GM21423 (cell line): Measurements from ENCODE around the gene YAP1.

ENCODE experiments used
- ATAC-seq: cut with Tn5 transposase; IDR thresholded peaks from one replicate; pipeline ENCODE4 v1.9.1; 2021; ENCODE audit warnings: mild to moderate bottlenecking, moderate library complexity; ENCODE audit not compliant: unreplicated experiment

YAP1 gene

GRCh38 chr11:102116453-102117205 is 6.4 kb downstream of the YAP1 start:
- no peak for ATAC-seq

- no peak for ATAC-seq
Observed at GRCh38 chr11:102117472-102118113, 7.3 kb downstream of the YAP1 start.

- no peak for ATAC-seq
Observed at GRCh38 chr11:102118937-102119336, 8.7 kb downstream of the YAP1 start.

GRCh38 chr11:102119997-102120396 is 9.8 kb downstream of the YAP1 start:
- no peak for ATAC-seq

GRCh38 chr11:102120437-102120973 is 10.3 kb downstream of the YAP1 start:
- ATAC-seq, result no peak

- ATAC-seq, result no peak
Observed at GRCh38 chr11:102121329-102121728, 11.1 kb downstream of the YAP1 start.

GRCh38 chr11:102134597-102134996 is 24.4 kb downstream of the YAP1 start:
- ATAC-seq, result no peak

- ATAC-seq, result no peak
Observed at GRCh38 chr11:102135256-102135655, 25.0 kb downstream of the YAP1 start.

- no peak for ATAC-seq
Observed at GRCh38 chr11:102138223-102138622, 28.0 kb downstream of the YAP1 start.

- ATAC-seq, result no peak
Observed at GRCh38 chr11:102138670-102139069, 28.4 kb downstream of the YAP1 start.

- ATAC-seq, result no peak
Observed at GRCh38 chr11:102139081-102139498, 28.8 kb downstream of the YAP1 start.

GRCh38 chr11:102142333-102142732 is 32.1 kb downstream of the YAP1 start:
- no peak for ATAC-seq

- ATAC-seq, result no peak
Observed at GRCh38 chr11:102143867-102144266, 33.6 kb downstream of the YAP1 start.

GRCh38 chr11:102144357-102145355 is 34.4 kb downstream of the YAP1 start:
- ATAC-seq, result no peak

GRCh38 chr11:102147015-102147414 is 36.8 kb downstream of the YAP1 start:
- ATAC-seq, result no peak

- ATAC-seq, result no peak
Observed at GRCh38 chr11:102147632-102148031, 37.4 kb downstream of the YAP1 start.

GRCh38 chr11:102148059-102148458 is 37.8 kb downstream of the YAP1 start:
- no peak for ATAC-seq

- ATAC-seq, result no peak
Observed at GRCh38 chr11:102151784-102152525, 41.7 kb downstream of the YAP1 start.

GRCh38 chr11:102153082-102153481 is 42.8 kb downstream of the YAP1 start:
- no peak for ATAC-seq

- no peak for ATAC-seq
Observed at GRCh38 chr11:102154806-102155205, 44.6 kb downstream of the YAP1 start.
